Spleen (tissue), 11 donors: Measurements from ENCODE around the gene BTBD16. TPM values are rescaled to one million over a fixed set of nuclear protein-coding genes. Genes with fewer than 3 reads are reported as not detected.

Experiments used
- DNase-seq: peaks from one replicate; pipeline ENCODE4 v3.0.0-alpha.2; 2020
- H3K27ac ChIP-seq, 8 donors: fragments of 200-600 bp; sonication (generic) in 7 of 8; 1 replicate in 4 of 8; 2 replicates in 4 of 8; pipeline versions ENCODE4 v1.5.0 to v1.8.0; 2016 to 2021; ENCODE audit warnings: inconsistent platforms in 4 of 8, mild to moderate bottlenecking in 4 of 8, moderate library complexity in 1 of 8
- H3K27me3 ChIP-seq, 7 donors: fragments of 200-600 bp; sonication (generic) in 6 of 7; replicated peaks in 1 of 7; 1 replicate in 4 of 7; 2 replicates in 3 of 7; pipeline versions ENCODE4 v1.5.0 to v1.8.0; 2016 to 2021; ENCODE audit warnings: inconsistent platforms in 3 of 7, mild to moderate bottlenecking in 1 of 7
- H3K36me3 ChIP-seq, 6 donors: fragments of 200-600 bp; sonication (generic) in 5 of 6; 1 replicate in 4 of 6; 2 replicates in 2 of 6; pipeline versions ENCODE4 v1.5.0 to v1.8.0; 2016 to 2021; ENCODE audit warnings: inconsistent platforms in 2 of 6
- H3K4me1 ChIP-seq, 6 donors: fragments of 200-600 bp; sonication (generic) in 5 of 6; 1 replicate in 3 of 6; 2 replicates in 3 of 6; pipeline versions ENCODE4 v1.5.0 to v1.8.0; 2016 to 2021; ENCODE audit warnings: inconsistent platforms in 3 of 6
- H3K4me3 ChIP-seq, 8 donors: fragments of 200-600 bp; sonication (generic) in 7 of 8; 1 replicate in 4 of 8; 2 replicates in 4 of 8; pipeline versions ENCODE4 v1.5.0 to v1.8.0; 2016 to 2021; ENCODE audit warnings: inconsistent platforms in 4 of 8, mild to moderate bottlenecking in 4 of 8, moderate library complexity in 2 of 8
- H3K9me3 ChIP-seq, 8 donors: fragments of 200-600 bp; sonication (generic) in 7 of 8; 1 replicate in 4 of 8; 2 replicates in 4 of 8; pipeline versions ENCODE4 v1.5.0 to v1.8.0; 2016 to 2021; ENCODE audit warnings: inconsistent platforms in 4 of 8
- CTCF ChIP-seq, 11 experiments: fragments of 200-600 bp in 7 of 11; fragments of 450-650 bp in 4 of 11; sonication (generic) in 4 of 11; IDR thresholded peaks in 8 of 11; conservative IDR thresholded peaks in 3 of 11; 1 replicate in 7 of 11; 2 replicates in 4 of 11; pipeline versions ENCODE4 v1.4.0 to v1.8.0; 2016 to 2021; ENCODE audit warnings: antibody characterized with exemption in 11 of 11, inconsistent platforms in 4 of 11, mild to moderate bottlenecking in 1 of 11
- POLR2A ChIP-seq, 3 donors: fragments of 450-650 bp; IDR thresholded peaks; one replicate each; pipeline ENCODE4 v1.5.1; 2017; ENCODE audit warnings: antibody characterized with exemption in 3 of 3, mild to moderate bottlenecking in 1 of 3
- POLR2AphosphoS5 ChIP-seq, 3 donors: sonication (generic); formaldehyde crosslinking; IDR thresholded peaks; one replicate each; pipeline ENCODE4 v1.5.1; 2017; ENCODE audit warnings: antibody characterized with exemption in 3 of 3
- WGBS, 5 donors: extraction: QIAGEN DNeasy Blood & Tissue Kit in 3 of 5; methylation state at CpG; one replicate each; pipeline versions ENCODE4 v1.1.5 to v1.1.7; 2013 to 2018; 5-methylcytosine and 5-hydroxymethylcytosine counted together
- intact Hi-C: fragments of 100-400 bp; cut with DNase I; formaldehyde crosslinking; loops from one replicate; pipeline ENCODE4 v1.15.0; 2023; ENCODE audit warnings: low total_unique reads
- polyA plus RNA-seq, 3 donors: library from polyadenylated mRNA; stranded (reverse); fragments of 200-250 nt; gene quantifications; one replicate each; pipeline ENCODE4 v1.2.1, GENCODE V29; 2013
- total RNA-seq, 7 donors: library from RNA; depleted of rRNA in 3 of 7; stranded (reverse); fragments of >200 nt in 3 of 7; fragmentation: NEBNext Ultra II Directional in 4 of 7; extraction: Animal tissue kit (Norgen Biotek cat#: 25700) in 4 of 7; gene quantifications; one replicate each; pipeline versions ENCODE4 v1.1.0 to v1.2.1, GENCODE V29; 2016 to 2021
- donor health status: healthy with polysubstance abuse.
- donor health status: DM: no; HTN: no; CAD: no; lungs with moderate emphysema.
- donor health status: DM: no; HTN: no; CAD: no.
- donor health status: Bipolar disorder and iron deficiency.
- donor health status: healthy.
- donor health status: DM: no; HTN: no; CAD: no.
- donor health status: DM: yes; HTN: yes; CAD: no.

The BTBD16 gene
- total and polyA plus RNA-seq, 10 donors = 0.04 to 0.10 TPM; not detected in 8

- H3K9me3 ChIP-seq = peaks cover 0 to 25% (median 20%) of the 10 kb centered on the region in 8 donors
- 66 to 74% (median 70%) methylated on average over 21 to 25 of the region's 25 CpGs for WGBS, 5 donors
- peaks cover 0 to 2% (median 0%) of the 10 kb centered on the region in 6 donors for H3K36me3 ChIP-seq
- H3K4me3 ChIP-seq = no peak overlapping the region
- DNase-seq = peak; percentile 62
- no peak overlapping the region for H3K27ac ChIP-seq
- intact Hi-C loops = no loop called here
- no peaks in the 10 kb centered on the region for H3K4me1 ChIP-seq
- no peaks in the 10 kb centered on the region for H3K27me3 ChIP-seq
- TF ChIP-seq POLR2A (IDR thresholded peaks at IDR 0.05) (no peak), CTCF (IDR thresholded peaks at IDR 0.05 in 8 of 11, conservative IDR thresholded peaks at IDR 0.05 in 3 of 11) (no peak), POLR2AphosphoS5 (IDR thresholded peaks at IDR 0.05) (no peak)
These were observed 12.7 kb upstream of the BTBD16 start for GRCh38 chr10:122258136-122259074.

GRCh38 chr10:122259075-122259466 is 12.0 kb upstream of the BTBD16 start:
- intact Hi-C loops = no loop called here
- whole genome bisulfite sequencing, 5 donors = 80 to 88% (median 86%) methylated on average over 4 of the region's 4 CpGs
- Histone ChIP-seq H3K36me3 (no peaks in the 10 kb centered on the region), H3K27me3 (no peaks in the 10 kb centered on the region), H3K9me3 (peaks cover 0 to 31% (median 20%) of the 10 kb centered on the region in 8 donors), H3K27ac (no peak overlapping the region), H3K4me1 (no peaks in the 10 kb centered on the region), H3K4me3 (no peak overlapping the region)
- DNase-seq = peak; percentile 48
- no peak for TF ChIP-seq POLR2A (IDR thresholded peaks at IDR 0.05)
- no peak for TF ChIP-seq POLR2AphosphoS5 (IDR thresholded peaks at IDR 0.05)
- no peak for TF ChIP-seq CTCF (IDR thresholded peaks at IDR 0.05 in 8 of 11, conservative IDR thresholded peaks at IDR 0.05 in 3 of 11)

- H3K27ac ChIP-seq = no peak overlapping the region
- peaks cover 0 to 8% (median 0%) of the 10 kb centered on the region in 7 donors for H3K27me3 ChIP-seq
- DNase-seq = no peak
- TF ChIP-seq CTCF (IDR thresholded peaks at IDR 0.05 in 8 of 11, conservative IDR thresholded peaks at IDR 0.05 in 3 of 11) (no peak), POLR2AphosphoS5 (IDR thresholded peaks at IDR 0.05) (no peak), POLR2A (IDR thresholded peaks at IDR 0.05) (no peak)
- H3K4me3 ChIP-seq = no peak overlapping the region
- H3K9me3 ChIP-seq = peaks cover 0 to 31% (median 20%) of the 10 kb centered on the region in 8 donors
- intact Hi-C loops = no loop called here
- no peaks in the 10 kb centered on the region for H3K36me3 ChIP-seq
- 68 to 75% (median 71%) methylated on average over 1 of the region's 1 CpG for WGBS, 5 donors
- H3K4me1 ChIP-seq = no peaks in the 10 kb centered on the region
These were observed 9.5 kb upstream of the BTBD16 start for GRCh38 chr10:122261584-122261983.

GRCh38 chr10:122263971-122264370 is 7.1 kb upstream of the BTBD16 start:
- DNase-seq = no peak
- no peaks in the 10 kb centered on the region for H3K36me3 ChIP-seq
- H3K4me3 ChIP-seq = no peak overlapping the region
- TF ChIP-seq POLR2AphosphoS5 (IDR thresholded peaks at IDR 0.05) = no peak
- no peak for TF ChIP-seq POLR2A (IDR thresholded peaks at IDR 0.05)
- no peak for TF ChIP-seq CTCF (IDR thresholded peaks at IDR 0.05 in 8 of 11, conservative IDR thresholded peaks at IDR 0.05 in 3 of 11)
- WGBS, 5 donors = 33 to 64% (median 56%) methylated on average over 1 of the region's 1 CpG
- intact Hi-C loops = no loop called here
- H3K4me1 ChIP-seq = no peaks in the 10 kb centered on the region
- peaks cover 0 to 31% (median 20%) of the 10 kb centered on the region in 8 donors for H3K9me3 ChIP-seq
- H3K27me3 ChIP-seq = peaks cover 0 to 14% (median 0%) of the 10 kb centered on the region in 7 donors
- no peak overlapping the region for H3K27ac ChIP-seq
